ENCODE results near the gene TUG1. TPM values are rescaled to one million over a fixed set of nuclear protein-coding genes. Genes with fewer than 3 reads are reported as not detected.

The TUG1 gene
- polyA plus RNA-seq, 3 donors, result 9.9 to 81.3 (median 13.9) TPM

GRCh38 chr22:30946354-30946753 lies 22.7 kb upstream of the TUG1 start:
- Histone ChIP-seq H3K4me2 (replicated peaks; ENCODE audit: extremely low read depth, low read length, poor library complexity, severe bottlenecking) (no peak overlapping the region), H3K4me3 (replicated peaks in 1 of 3; ENCODE audit: low read depth in 2 of 3, low read length in 3 of 3) (no peak overlapping the region), H2AFZ (ENCODE audit: insufficient read depth, low read depth, low read length, poor library complexity, severe bottlenecking) (no peak overlapping the region), H3K9me3 (replicated peaks in 1 of 2; ENCODE audit: control insufficient read depth in 1 of 2, insufficient read depth in 1 of 2, low read length in 2 of 2) (no peaks in the 10 kb centered on the region), H3K36me3 (replicated peaks in 1 of 2; ENCODE audit: control insufficient read depth in 1 of 2, insufficient read depth in 2 of 2, low read length in 2 of 2) (peaks cover 69 to 96% of the 10 kb centered on the region in 2 donors), H4K20me1 (ENCODE audit: insufficient read depth, low read length) (no peaks in the 10 kb centered on the region), H3K9ac (ENCODE audit: insufficient read depth, low read length, poor library complexity, severe bottlenecking) (no peak overlapping the region), H3K27ac (ENCODE audit: low read depth in 1 of 2, low read length in 2 of 2) (no peak overlapping the region), H3K27me3 (ENCODE audit: control insufficient read depth in 2 of 2, insufficient read depth in 2 of 2, low read length in 2 of 2) (no peaks in the 10 kb centered on the region), H3K79me2 (ENCODE audit: insufficient read depth, low read length) (no peaks in the 10 kb centered on the region), H3K4me1 (ENCODE audit: control insufficient read depth in 1 of 2, insufficient read depth in 2 of 2, low read length in 2 of 2) (no peaks in the 10 kb centered on the region)
- Mint-ChIP-seq H3K4me3 (no peak overlapping the region), H3K4me1 (peaks cover 2% of the 10 kb centered on the region), H3K27ac (peak overlapping the region in 1 of 7 donors; percentile 17), H3K27me3 (ENCODE audit: low read depth in 3 of 3) (peaks cover 0 to 2% (median 0%) of the 10 kb centered on the region in 3 donors), H3K9me3 (no peaks in the 10 kb centered on the region), H3K36me3 (peaks cover 38 to 70% of the 10 kb centered on the region in 2 donors)
- whole genome bisulfite sequencing (ENCODE audit: insufficient coverage), result 63% methylated on average over 6 of the region's 7 CpGs
- intact Hi-C loops (cut with micrococcal nuclease), result loop anchor here (5.0 kb wide), 2 partner anchors 136 to 141 kb away; partner anchors contain the start of gene SMTN (in 1 of the 2)
- no peak for DNase-seq
- no peak for TF ChIP-seq CTCF (IDR thresholded peaks at IDR 0.05)

DNA sequence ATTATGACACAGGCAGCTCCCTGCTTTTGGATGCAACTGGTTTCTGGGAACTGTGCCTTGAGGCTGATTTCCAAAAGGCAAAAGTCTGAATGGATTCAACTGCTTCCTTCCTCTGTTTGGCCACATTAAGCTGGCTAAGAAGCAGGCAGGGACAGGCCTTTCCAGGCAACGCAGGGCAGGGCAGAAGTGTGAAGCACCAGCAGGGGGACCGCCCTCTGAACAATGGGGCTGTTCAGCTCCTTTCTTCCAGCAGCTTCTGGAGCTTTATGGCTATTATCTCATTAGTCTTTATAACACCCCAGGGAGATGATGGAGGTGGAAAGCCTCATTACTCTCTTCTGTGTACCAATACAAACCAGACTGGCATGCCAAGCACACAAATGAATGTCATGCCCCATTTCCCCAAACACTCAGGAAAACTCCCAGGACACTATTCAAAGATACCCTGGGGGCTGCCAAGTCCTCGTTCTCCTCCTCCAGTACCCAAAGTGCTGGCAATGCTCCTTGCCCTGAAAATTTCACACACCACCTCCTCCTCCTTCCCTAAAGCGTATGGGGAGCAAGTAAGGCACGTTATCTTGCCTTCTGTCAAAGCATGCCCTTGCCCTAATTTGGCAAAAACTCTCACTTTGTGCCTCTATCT lies 21.8 kb upstream of the TUG1 start:
- H3K4me3 Mint-ChIP-seq, result no peak overlapping the region
- H3K36me3 ChIP-seq (replicated peaks in 1 of 2; ENCODE audit: control insufficient read depth in 1 of 2, insufficient read depth in 2 of 2, low read length in 2 of 2), result peaks cover 59 to 90% of the 10 kb centered on the region in 2 donors
- intact Hi-C loops (cut with micrococcal nuclease), result loop anchor here (5.0 kb wide), 2 partner anchors 135 to 140 kb away; partner anchors contain the start of gene SMTN (in 1 of the 2)

More for the DNA sequence above, 21.8 kb upstream of the TUG1 start:
- Mint-ChIP-seq H3K27me3 (ENCODE audit: low read depth in 3 of 3) (peaks cover 0 to 2% (median 0%) of the 10 kb centered on the region in 3 donors), H3K4me1 (peaks cover 2% of the 10 kb centered on the region), H3K36me3 (peaks cover 32 to 60% of the 10 kb centered on the region in 2 donors), H3K27ac (no peak overlapping the region), H3K9me3 (no peaks in the 10 kb centered on the region)
- 97% methylated on average over 4 of the region's 5 CpGs for WGBS (ENCODE audit: insufficient coverage)
- Histone ChIP-seq H3K79me2 (ENCODE audit: insufficient read depth, low read length) (no peaks in the 10 kb centered on the region), H3K27ac (ENCODE audit: low read depth in 1 of 2, low read length in 2 of 2) (no peak overlapping the region), H3K4me1 (ENCODE audit: control insufficient read depth in 1 of 2, insufficient read depth in 2 of 2, low read length in 2 of 2) (no peaks in the 10 kb centered on the region), H3K9me3 (replicated peaks in 1 of 2; ENCODE audit: control insufficient read depth in 1 of 2, insufficient read depth in 1 of 2, low read length in 2 of 2) (no peaks in the 10 kb centered on the region), H3K4me2 (replicated peaks; ENCODE audit: extremely low read depth, low read length, poor library complexity, severe bottlenecking) (no peak overlapping the region), H3K9ac (ENCODE audit: insufficient read depth, low read length, poor library complexity, severe bottlenecking) (no peak overlapping the region), H3K4me3 (replicated peaks in 1 of 3; ENCODE audit: low read depth in 2 of 3, low read length in 3 of 3) (no peak overlapping the region), H2AFZ (ENCODE audit: insufficient read depth, low read depth, low read length, poor library complexity, severe bottlenecking) (no peak overlapping the region), H4K20me1 (ENCODE audit: insufficient read depth, low read length) (no peaks in the 10 kb centered on the region), H3K27me3 (ENCODE audit: control insufficient read depth in 2 of 2, insufficient read depth in 2 of 2, low read length in 2 of 2) (no peaks in the 10 kb centered on the region)
- DNase-seq, result no peak
- no peak for TF ChIP-seq CTCF (IDR thresholded peaks at IDR 0.05)

All from CD14-positive monocyte (primary cell).